Peyer's patch (tissue), 4 donors: ENCODE measurements around the gene CLCF1.

ENCODE experiments used
- CTCF ChIP-seq, 6 experiments: fragments of 450-650 bp in 4 of 6; fragments of 200-600 bp in 2 of 6; sonication (generic) in 1 of 6; IDR thresholded peaks; one replicate each; pipeline ENCODE4 v1.5.1; 2017 to 2019; ENCODE audit warnings: antibody characterized with exemption in 6 of 6, mild to moderate bottlenecking in 3 of 6, moderate library complexity in 1 of 6
- POLR2A ChIP-seq, 2 donors: fragments of 450-650 bp; IDR thresholded peaks; one replicate each; pipeline ENCODE4 v1.5.1; 2017; ENCODE audit warnings: antibody characterized with exemption in 2 of 2, mild to moderate bottlenecking in 2 of 2, moderate library complexity in 2 of 2

GRCh38 chr11:67409261-67409666, 35.9 kb upstream of the CLCF1 start:
- no peak for TF ChIP-seq CTCF (IDR thresholded peaks at IDR 0.05)
- no peak for TF ChIP-seq POLR2A (IDR thresholded peaks at IDR 0.05)
